GM12875 (cell line): Measurements from ENCODE around the gene VILL.
"Not testable (repeated sequence)": the region's sequence is repeated elsewhere in the genome, so short reads cannot be mapped to it uniquely, and the experiment has no call there.

ENCODE experiments used
- H3K4me3 ChIP-seq: one replicate; pipeline ENCODE4 v1.5.1; 2011; ENCODE audit warnings: low read depth, low read length, control low read depth
- CTCF ChIP-seq: IDR thresholded peaks from 2 replicates; pipeline ENCODE4 v1.5.1; 2011; ENCODE audit warnings: low read depth, mild to moderate bottlenecking, control low read depth, inconsistent platforms, low read length, moderate library complexity, borderline replicate concordance; ENCODE audit not compliant: insufficient read depth

Gene VILL

GRCh38 chr3:37969596-37970100, 20.9 kb upstream of the VILL start:
- TF ChIP-seq CTCF: no peak
- H3K4me3 ChIP-seq: no peak overlapping the region

- no peak overlapping the region for H3K4me3 ChIP-seq
- no peak for TF ChIP-seq CTCF
Measured at GRCh38 chr3:37970802-37971201, 19.8 kb upstream of the VILL start.

DNA sequence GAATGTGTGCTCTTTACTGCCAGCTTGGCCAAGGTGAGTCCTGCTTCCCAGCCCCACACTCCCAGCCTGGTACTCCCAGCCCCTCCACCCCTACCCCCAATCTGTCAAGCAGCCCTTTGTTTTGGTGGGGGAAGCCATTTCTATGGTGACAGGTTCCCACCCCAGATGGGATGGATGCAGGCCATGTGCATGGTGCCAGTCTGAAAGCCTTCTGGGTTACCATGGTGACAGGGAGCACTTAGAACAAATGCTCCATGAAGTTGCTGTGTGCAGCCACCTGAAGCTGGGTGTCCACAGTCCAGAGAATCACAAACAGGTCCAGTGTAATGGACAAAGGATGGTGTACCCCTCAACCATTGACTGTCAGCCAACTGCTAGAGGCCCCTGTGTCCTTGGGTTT, 19.1 kb upstream of the VILL start:
- no peak overlapping the region for H3K4me3 ChIP-seq
- no peak for TF ChIP-seq CTCF

DNA sequence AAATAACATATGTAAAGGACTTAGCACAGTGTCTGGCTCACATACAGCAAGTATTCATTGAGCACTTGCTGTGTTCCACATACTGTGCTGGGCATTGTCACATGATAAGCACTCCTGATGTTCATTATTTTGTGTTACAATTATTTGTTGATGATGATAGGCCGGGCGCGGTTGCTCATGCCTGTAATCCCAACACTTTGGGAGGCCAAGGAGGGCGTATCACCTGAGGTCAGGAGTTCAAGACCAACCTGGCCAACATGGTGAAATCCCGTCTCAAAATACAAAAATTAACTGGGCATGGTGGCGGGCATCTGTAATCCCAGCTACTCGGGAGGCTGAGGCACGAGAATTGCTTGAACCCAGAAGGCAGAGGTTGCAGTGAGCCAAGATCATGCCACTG, 18.5 kb upstream of the VILL start:
- H3K4me3 ChIP-seq: not testable (repeated sequence)

DNA sequence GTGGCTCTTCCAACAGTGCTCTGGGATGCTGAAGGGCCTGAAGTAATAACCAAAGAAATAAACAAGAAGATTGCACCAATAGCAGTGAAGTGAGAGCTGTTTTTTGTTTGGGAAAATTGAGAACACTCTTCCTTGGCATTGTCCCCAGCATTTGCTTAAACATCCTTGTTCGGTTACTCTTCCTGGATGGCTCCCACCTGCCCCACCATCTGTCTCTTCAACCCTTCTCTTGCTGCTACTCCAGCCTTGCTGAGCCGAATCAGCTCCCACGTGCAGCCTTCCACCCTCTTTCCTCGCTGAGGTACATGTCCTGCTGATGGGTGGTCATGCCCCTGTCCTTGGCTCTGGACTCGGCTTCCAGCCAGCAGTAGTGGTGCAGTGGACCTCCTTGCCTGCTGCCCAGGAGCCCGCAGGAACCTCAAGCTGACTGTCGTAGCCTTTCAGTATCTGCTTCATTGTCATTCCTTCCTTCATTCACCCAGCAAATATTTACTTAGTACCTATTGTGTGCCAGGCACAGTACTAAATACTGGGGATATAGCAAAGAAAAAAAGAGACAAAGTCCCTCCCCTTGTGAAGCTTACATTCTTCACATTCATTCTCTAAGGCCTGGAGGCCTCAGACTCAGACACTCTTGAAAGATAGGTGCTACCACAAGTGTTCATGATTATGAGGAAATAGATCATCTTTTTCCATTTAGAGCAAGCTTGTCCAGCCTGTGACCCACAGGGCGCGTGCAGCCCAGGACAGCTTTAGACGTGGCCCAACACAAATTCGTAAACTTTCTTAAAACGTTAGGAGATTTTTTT, 17.1 kb upstream of the VILL start:
- H3K4me3 ChIP-seq: no peak overlapping the region
- TF ChIP-seq CTCF: no peak

DNA sequence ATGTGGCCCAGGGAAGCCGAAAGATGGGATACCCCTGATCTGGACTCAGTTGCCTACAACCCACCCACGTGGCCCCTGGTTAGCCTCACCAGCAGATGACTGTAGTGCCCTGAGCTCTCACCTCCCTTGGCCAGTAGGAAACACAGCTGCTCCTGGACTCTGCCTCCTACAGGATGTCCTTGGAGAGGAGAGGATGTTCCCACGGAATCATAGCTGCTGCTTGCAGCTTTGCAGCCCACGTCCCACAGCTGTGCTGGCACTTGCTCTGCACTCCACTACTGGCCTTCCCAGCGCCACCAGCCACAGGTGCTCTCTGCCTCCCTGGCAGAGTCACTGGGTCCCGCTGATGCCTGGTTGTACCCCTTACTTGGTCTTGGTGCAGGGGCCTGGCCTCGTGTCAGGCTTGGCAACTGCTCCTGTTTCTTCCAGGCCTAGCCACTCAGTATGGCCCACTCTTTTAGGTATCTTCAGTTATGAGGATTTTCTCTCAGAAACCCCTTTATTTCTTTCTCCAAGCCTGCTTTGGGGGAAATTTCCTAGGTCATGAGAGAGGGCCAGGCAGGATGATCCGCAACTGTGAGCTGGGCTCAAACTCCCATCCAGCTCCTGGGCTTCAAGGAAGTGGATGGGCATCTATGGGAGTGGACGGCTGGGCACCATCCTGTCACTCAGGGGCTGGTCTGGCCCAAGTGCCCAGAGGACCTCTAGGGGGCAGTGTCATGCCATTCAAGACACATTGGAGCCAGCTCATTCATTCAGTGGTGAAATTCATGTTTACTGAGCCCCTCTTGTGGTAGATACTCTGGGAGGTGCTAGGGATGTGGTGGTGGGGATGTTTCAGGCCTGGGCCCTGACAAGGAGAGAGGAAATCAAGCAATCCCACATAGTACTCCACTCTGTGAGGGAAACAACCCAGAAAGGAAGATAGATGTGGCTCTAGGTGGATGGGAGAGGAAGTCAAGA, 16.2 kb upstream of the VILL start:
- H3K4me3 ChIP-seq: no peak overlapping the region

More for the DNA sequence above, 16.2 kb upstream of the VILL start:
- TF ChIP-seq CTCF: peak; percentile 89
